GM18499 (cell line): ENCODE results near the gene DACT2.
"Not testable (repeated sequence)": the region's sequence is repeated elsewhere in the genome, so short reads cannot be mapped to it uniquely, and the experiment has no call there.

Experiments
- ATAC-seq: cut with Tn5 transposase; IDR thresholded peaks from one replicate; pipeline ENCODE4 v1.9.1; 2021; ENCODE audit warnings: moderate number of reproducible peaks; ENCODE audit not compliant: insufficient read depth, unreplicated experiment

DACT2 gene

DNA sequence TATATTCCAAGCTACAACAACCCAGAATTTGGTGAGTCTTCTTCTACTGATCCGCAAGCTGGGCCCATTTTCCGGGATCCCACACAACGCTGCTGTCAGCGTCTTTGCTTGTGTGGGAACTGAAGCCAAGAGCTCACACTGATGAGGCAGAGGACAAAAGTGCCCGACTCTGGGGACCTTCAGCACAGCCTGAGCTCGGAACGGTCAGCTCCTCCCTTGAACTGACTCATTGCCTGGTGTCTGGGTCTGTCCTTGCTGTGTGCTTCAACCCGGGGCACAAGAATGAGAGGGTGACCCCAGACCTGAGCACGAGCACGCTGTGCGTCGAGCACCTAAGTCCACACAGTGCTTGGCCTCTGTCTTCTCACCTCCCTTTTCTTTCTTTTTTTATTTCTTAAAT, 33.5 kb downstream of the DACT2 start:
- ATAC-seq, result no peak

DNA sequence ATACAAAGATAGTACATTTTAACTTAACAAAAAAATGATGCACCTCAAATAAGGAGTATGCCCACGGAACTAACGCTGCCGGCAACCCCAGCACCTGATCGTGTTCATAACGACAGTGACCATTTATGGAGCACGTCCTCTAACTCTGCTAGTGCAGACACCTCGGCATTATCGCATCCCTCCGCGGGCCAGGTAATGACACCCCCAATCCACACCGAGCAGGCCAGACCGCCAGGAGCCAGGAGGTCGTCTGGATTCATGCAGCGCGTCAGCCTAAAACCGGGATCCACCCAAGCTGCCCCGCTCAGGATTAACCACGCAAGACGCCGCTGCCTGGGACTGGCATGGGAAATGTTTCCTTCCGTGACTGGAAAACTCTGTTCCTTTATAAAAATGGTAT, 34.1 kb downstream of the DACT2 start:
- ATAC-seq, result no peak

DNA sequence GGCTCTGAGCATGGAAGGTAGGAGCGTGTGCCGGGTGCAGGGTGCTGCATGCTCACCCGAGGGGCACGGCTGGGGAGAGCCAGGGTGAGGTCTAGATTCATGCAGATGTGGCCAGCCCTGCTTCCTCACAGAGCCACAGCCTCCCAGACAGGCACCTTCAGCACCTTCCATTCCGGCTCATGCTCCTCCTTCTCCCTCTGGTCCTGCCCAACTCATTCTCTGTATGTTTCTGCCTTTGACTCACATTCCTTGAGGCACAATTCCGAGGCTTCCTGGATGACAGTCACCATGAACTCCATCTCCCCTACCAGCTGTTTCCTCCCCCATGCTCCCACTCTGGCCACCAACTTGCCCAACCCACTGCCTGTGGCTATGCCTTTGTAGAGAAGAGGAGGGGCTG, 35.4 kb downstream of the DACT2 start:
- ATAC-seq, result no peak

DNA sequence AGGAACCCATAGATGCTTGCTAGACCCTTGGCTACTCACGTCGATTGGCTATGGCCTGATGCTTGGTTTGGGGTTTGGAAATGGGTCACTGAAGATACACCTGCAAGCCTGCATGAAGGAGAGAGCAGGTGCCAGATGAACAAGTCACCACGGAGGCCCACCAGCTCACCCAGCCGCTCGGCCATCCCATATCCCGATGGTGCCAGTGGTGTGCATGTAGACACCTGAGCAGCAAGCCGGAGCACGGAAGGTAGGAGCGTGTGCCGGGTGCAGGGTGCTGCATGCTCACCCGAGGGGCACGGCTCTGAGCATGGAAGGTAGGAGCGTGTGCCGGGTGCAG, 35.9 kb downstream of the DACT2 start:
- no peak for ATAC-seq

DNA sequence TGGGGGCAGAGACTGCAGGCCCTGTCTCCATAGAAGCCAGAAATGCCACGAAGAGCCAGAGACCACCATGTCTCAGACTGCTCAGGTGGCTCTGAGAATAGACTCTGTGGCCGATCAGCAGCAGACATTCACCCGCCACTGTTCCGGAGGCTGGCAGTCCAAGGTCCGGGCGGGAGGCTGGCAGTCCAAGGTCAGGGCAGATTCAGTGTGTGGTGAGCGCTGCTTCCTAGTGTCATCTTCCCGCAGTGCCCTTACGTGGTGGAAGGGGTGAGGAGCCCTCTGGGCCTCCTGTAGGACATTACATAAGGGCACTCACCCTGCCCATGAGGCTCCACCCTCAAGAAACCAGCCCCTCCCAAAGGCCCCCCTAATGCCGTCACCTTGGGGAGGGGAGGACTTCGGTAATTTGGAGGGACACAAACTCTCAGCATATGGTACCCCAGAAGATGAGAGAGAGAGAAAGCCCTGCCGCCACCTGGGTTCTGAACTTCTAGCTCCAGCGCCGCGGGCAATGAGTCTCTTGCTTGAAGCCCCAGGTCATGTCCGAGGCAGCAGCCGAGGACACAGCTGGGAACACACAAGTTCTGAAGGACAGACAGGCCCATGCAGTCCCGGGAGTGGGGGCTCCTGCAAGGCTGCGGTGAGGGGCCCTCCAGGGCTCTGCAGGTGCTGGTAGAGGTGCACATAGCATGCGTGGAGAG, 36.4 kb downstream of the DACT2 start:
- no peak for ATAC-seq

DNA sequence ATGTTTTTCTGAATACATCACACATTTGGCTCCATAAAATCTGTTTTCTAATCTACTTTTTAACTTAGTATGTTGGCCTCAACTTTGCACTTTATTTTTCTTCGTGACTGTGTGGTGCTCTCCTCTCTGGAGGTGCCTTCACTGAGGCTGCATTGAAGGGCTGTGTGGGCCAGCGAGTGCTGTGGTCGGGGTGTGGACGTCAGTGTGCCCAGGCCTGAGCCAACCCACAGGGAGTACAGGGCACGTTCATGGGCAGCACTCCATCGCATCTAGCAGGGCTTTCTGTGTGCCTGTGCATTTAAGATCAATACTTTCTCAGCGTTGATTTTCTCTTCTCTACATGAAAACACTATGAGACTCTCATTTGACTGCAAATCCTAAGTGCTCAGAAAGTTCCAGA, 37.8 kb downstream of the DACT2 start:
- ATAC-seq, result no peak

DNA sequence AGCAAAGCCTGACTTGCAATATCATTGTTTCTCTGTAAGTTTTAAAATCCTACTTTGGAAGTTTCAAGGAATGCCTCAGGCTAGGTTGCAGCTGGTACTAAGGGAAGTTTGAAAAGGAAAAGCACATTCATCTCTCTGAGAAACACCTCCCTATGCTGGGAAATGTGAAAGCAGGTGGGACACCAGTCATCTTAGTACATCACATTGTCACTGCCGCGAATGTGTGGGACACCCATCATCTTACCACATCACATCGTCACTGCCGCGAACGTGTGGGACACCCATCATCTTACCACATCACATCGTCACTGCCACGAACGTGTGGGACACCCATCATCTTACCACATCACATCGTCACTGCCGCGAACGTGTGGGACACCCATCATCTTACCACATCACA, 38.3 kb downstream of the DACT2 start:
- not testable (repeated sequence) for ATAC-seq

DNA sequence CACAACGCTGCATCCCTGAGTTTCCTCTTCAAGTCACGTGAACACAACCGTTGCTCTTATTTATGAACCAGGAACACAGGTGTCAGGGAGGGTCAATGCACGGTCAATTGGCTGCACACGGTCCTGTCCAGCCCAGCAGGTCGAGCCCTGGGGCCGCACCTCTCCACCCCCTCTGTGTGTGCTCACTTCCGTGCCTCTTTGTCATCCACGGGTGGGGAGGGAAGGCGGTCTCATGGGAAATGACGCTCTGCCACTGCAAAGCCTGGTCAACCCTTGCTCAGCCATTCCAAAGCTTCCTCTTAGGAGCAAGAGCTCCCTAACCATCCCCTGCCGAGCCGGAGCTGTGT, 38.7 kb downstream of the DACT2 start:
- ATAC-seq, result no peak

DNA sequence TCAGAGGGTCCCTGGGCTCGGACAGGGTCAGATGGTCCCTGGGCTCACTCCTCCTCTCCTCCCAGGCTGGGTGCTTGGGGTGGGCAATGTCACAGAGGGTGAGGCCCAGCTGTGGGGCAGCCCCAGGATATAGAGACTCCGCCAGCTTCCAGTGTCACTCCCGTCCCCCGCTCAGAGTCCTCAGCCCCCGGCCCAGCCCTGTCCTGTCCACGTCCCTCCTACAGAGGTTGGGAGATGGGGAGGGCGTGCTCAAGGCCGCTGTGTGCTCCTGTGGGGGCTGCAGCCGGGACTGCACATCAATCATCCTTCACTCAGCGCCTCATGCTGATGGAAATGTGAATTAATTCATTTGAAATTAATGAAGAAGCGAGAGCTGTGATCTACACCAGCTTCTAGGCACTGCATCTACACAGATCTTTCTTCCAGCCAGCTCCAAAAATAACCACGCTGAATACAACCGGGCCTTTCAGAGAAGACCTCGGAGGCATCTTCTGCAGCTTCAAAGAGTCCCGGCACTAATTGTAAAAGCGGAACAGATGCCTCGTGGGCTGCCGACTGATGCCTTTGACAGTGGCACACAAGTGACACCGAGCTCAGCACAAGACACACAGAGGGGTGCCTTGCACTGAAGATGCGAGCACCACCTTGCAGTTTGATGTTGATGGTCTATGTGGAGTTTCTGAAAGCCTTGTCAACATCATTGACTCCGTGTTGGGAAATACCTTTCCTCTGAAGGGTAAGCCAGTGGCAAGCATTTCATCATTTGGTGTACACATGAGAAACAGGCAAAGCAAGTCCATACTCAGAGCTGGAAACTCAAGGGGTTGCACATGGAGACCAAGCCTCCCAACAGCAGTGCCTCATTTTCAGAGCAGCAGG, 39.3 kb downstream of the DACT2 start:
- no peak for ATAC-seq

DNA sequence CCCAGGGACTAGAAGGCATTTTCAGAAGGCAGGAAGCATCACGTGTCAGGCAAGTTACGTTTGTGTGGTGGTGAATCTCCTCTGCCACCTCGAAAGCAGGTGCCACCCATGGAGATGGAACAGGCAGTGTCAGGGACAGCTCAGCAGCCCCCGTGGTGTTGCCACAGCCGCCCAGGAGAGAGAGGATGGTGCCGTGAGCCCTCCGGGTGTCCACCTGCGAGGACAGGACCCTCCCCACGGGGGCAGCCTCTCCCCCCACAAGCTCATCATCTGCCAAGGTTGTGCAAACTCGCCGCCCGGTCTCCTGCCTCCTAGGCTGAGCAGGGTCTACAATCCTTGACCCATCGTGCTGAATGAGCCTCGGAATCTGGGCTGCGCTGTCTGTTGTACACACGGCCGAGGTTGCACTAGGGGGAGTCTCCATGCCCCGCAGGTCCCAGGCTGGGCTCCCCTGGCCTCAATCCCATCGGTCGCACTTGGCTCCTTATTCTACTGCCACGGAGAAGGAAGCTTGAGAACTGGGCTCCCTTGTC, 40.1 kb downstream of the DACT2 start:
- no peak for ATAC-seq

DNA sequence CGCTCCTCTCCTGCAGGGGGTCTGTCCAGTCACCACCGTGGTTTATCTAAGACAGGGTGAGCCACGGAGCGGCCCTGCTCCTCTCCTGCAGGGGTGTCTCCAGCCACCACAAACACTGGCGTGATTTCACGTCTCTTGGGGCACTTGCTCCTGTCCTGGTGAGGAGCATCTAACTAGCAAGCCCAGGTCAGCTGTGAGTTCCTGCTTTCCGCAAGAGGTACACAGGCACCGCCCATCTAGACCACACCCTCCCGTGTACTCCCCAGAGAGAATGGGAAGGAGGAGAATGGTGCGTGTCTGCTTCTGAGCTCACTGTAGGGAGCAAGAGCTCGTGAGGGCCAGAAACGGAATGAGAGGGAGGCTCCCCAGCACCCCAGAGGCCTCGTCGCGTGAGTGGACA, 40.7 kb downstream of the DACT2 start:
- ATAC-seq, result no peak

DNA sequence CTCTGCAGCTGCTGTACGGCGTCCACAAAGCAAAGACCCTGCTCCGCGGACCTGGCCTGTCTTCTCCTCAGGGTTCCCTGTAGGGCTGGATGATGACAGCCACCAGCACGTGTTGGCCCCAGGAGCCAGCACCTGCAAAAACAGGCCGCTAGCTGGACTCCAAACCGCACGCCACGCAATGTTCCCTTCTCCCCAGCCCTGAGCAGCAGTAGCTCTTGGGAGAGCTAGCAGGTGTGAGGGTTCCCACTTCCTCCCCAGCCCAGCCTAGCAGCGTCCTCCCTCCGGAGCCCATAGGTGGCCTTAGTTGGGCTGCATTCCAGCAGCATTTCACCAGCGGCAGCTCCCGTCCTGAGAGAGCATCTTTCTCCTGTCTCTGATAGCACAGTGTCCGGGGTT, 42.3 kb downstream of the DACT2 start:
- ATAC-seq, result no peak

DNA sequence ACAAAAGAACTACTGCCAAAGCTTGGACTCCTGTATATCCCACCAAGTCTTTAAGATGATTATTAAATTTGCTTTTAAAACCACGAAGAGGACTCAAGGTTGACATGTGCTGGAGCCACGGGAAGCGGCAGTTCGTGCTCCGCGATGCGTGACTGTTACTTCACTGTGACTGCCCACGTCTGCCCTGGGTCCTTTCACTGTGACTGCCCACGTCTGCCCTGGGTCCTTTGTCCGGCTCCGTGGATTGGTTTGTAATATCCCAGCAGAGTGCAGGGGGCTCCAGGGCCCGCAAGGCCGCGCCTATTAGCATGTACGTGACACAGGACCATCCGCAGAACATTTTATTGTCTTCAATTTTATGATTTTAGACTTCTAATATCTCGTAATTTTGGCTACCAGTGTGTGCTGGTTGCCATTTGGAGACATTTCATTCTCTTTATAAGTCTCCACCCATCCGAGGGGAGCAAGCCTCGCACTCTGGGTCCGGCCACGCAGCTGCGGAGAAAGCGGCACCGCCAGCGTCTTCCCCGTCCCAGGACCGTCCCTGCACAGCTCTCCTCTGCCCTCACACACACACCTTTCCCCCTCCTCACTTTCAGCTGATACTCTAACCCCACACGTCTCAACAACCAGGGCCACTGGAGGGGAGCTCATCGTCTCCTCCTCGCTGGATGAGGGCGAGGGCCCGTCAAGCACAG, 42.9 kb downstream of the DACT2 start:
- no peak for ATAC-seq

DNA sequence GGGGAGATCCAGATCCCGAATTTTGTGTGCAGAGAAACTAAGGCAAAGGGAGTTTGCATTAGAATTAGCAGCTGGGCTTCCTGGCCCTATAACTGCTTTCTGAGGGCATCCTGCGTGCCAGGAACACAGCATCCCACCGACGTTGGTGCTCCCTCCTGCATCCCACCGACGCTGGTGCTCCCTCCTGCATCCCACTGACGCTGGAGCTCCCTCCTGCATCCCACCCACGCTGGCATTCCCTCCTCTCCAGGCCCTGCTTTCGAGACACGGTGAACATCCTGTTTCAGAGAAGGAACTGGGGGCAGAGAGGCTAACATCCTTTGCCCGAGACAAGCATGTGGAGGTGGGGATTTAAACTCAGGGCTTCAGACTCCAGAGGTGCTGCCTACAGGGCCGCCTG, 44.4 kb downstream of the DACT2 start:
- ATAC-seq, result no peak

DNA sequence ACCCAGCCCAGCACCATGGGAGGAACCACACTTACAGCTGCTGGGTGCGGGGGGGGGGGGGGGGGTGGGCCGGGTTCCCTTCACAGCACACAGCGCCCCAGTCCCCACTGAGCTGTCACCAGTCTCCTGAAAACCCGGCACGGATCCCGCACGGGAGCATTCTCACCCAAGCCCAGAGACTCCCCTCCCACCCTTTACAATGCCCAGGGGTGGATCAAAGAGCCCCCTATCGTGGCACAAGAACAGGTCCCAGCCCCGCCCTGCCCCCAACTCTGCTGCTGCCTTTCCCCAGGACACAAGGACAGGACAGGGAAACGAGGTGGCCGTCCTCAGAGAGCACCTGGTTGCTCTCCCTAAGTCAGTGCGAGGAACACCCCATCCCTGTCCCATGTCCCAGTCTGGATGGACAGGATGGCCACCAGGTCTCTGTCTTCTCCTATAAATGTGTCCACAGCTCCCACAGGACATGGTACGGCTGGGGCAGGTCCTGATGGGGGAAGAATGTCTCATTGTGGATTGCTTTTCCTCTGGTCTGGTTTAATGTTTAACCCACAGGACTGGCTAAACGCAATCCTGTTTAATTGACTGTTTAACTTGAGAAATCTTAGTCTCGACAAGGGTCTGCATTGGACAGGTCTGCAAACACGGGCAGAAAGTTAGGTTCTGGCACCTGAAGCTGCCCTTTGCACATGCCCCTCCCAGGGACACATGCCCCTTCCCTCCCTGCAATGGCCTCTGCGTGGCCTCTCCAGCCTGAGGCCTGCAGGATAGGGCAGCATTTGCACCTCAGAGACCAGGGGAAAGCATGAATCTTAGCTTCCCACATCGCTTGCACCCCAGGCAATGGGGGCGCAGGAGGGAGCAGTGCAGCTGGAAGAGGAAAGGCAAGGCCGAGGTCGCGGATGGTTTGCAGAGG, 45.3 kb downstream of the DACT2 start:
- no peak for ATAC-seq

DNA sequence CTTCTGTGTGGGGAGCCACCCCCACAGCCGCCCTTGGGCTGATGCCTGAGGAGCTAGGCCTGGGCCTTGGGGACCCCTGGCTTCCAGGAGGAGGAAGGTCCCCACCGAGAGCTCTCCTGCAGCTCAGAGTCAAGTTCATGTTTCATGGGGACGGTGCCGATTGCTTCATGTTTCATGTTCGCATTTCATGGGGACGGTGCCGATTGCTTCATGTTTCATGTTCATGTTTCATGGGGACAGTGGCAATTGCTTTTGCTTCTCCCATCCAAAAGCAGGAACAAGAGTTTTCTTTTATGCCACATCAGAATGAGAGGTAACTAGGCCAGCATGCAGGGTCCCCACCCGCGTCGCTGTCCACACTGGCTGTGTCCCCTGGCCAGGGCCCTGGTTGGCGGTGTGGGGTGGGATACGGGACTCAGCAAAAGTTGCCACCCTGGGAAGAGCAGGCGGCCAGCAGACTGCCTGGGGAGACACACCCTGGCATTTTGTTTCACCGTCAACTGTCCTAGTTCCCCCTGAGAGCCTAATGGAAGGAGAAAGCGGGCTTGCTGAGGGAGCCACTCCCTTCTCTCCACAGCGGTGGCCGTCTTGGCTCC, 46.0 kb downstream of the DACT2 start:
- ATAC-seq, result no peak

DNA sequence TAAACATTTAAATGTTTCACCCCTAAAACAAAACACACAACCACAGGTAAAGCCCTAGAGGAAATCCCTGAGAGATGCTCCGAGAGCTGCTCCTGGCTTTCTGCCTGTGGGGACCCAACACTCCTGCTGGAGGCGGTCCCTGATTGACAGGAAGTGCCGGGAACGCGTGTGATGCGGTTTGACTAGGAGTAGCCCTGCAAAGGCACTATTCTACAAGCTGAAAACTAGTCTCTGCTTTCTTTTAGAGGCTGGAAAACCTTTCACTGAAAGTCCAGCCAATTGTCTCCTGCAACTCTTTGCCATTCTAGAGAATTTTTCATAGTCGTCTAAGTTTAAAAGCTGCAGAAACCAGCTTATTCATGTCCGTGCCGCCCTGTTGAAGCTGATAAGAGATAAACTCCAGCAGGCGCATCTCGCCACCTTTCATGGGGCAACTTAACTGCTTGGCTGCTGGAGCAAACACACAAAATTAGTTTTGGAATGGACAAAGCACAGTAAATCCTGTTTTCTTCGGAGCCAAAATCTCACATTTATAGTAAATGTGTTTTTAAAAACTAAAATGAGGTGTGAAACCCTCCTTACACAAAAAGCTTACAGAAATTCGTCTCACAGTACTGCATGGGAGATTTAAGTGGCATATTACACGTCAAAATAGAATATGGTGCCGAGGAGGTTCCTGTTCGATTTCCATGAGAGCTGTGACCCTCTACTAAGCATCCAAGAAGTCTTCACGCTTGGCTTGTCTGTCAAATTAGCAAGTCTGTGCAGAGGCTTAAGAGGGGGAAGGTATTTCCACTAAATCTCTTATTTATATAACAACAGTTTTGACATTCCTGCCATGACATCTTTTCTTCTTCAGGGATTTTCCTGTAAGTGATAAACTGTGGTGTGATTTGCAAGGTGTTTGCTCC, 46.9 kb downstream of the DACT2 start:
- ATAC-seq, result no peak

DNA sequence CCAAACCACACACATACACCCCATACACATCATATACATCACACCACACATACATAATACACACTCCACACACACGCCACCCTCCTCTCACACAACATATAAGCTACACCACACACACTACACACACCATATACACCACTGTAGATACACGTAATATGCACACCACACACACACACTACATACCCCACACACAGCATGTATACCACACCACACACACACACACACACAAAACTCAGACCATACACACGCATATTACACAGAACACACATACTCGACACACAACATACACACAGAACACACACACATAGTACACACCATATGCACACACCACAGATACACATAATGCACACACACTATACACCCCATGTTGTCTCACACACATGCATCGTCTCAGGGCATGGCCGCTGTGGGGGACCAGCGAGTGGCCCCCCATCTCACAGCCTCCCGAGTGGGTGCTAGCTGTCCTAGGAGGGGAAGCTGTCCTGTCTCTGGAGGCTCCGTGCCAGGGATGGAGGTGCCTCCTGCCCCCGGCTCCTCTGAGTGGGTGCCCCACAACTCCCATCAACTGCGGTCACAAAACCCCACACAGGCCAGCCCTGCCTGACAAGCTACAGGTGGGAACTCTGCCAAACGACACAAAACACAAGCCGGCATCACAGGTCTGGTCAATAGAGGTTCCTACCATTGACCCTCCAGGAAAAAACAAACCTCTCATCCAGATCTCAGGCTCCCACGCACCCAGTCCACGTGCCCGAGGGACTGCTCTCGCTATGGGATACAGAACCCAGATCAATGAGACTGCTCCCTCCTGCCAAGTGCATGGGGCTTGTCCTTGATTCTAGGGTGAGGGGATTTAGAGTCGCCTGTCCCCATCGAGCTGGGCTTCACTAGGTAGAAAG, 49.1 kb downstream of the DACT2 start:
- no peak for ATAC-seq
